GM19372 (cell line): ENCODE results near the gene EML6.

Experiments used
- ATAC-seq: cut with Tn5 transposase; IDR thresholded peaks from one replicate; pipeline ENCODE4 v1.9.1; 2021; ENCODE audit warnings: mild to moderate bottlenecking, low read depth, moderate library complexity; ENCODE audit not compliant: unreplicated experiment

EML6 gene

GRCh38 chr2:54902763-54903162 lies 179.3 kb downstream of the EML6 start:
- ATAC-seq = no peak

DNA sequence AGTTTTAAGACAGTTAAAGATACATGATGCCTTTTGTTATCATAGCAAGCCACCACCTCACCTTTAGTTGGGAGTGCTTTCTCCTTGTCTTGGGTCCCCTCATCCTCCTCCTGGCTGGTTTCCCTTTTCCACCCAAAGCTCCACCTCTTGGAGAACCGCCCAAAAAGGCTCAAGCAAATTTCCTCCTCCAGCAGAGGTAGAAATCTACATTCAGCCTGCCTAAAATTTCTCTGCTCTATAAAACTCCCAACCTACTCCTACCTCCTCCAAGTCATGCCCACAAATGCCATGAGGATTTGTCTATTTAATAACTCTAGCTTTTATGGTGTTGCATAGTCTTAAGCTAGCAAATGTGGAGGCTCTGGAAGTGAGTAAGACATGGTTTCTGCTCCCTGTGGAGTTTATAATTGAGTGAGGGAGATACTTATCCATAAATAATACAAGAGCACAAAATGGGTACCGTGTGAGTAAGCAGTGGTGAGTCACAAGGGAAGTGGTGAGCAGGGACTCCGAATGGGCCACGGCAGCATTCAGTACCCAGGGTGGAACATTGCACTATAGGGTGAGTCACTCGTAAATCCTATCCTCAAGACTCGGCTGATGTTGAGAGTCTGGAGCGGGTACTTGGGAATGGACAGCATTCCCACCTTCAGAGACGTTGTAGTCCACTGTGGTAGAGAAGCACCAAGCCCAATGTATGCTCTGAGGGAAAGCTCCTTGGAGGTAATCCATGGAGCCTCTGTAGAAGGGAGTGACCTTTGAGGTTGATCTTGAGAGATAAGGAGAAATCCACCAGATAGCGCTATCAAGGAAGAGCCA lies 180.5 kb downstream of the EML6 start:
- no peak for ATAC-seq

DNA sequence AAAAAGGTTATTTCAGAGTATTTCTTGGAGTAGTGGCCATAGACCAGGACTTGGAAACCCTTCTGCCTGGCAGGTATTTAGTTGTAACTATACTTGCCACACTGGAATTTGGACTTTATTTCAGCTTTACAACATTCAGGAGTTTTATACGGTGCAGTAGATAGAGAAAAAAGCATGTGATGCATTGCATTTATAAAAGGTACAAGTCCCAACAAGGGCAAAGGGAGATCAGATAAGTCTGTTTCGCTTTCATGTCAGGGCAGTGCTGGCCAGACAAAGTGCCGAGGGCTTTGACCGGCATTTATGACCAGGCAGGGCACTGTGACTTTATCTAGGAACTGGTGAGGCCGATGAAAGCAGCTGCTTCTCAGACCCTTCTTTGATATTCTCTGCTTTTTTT lies 181.4 kb downstream of the EML6 start:
- no peak for ATAC-seq

DNA sequence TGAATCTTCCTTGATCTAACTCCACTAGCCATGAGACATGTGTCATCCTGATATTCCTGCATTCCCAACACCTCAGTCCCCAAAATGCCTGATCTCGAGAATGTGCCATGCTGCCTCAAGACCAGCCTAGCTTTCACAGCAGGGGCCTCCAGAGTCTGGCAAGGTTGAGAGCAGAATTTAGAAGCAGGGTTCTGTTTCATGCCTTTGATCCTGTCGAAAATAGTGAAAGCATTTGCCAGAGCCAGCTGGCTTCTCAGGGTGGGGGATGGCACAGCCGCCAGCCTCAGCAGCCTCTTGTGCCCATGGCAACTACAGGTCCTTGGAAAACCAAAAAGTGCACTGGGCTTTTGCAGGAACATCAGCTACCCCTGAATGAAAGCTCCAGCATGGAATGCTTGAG lies 183.3 kb downstream of the EML6 start:
- ATAC-seq = no peak

DNA sequence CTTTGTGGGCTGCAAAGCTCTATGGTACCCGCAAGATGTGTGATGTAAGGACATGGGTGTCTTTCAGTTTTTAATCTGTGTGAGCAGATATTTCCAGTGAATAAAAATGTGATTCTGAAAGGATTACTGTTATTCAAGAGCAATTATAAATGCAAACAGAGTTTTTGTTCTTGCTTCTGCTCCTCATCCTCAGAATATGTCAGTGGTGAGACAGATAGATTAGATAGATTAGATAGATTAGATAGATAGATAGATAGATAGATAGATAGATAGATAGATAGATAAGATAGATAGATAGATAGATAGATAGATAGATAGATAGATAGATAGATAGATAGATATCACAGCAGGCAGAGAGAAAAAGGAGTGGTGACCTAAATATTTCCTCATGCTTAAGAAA lies 184.2 kb downstream of the EML6 start:
- no peak for ATAC-seq

DNA sequence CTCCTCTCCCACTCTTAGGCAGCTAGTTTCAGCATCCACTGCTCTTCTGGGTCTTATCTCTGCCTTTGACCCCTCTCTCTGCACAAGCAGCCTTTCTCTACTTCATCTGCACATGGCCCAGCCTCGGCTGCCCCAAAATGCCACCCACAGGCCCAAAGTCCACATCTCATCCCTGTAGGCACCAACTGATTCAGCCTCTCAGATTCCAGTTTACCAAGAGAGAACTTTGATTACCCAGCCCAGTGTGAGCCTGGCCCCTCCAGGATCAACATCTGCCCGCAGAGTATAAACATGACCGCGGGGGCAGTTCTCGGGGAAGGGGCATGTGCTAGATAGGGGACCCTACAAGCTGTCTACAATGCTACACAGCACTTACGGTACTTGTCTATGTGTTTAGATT lies 185.1 kb downstream of the EML6 start:
- no peak for ATAC-seq

GRCh38 chr2:54909001-54909400 lies 185.5 kb downstream of the EML6 start:
- no peak for ATAC-seq

GRCh38 chr2:54912305-54912704 lies 188.8 kb downstream of the EML6 start:
- ATAC-seq = no peak

DNA sequence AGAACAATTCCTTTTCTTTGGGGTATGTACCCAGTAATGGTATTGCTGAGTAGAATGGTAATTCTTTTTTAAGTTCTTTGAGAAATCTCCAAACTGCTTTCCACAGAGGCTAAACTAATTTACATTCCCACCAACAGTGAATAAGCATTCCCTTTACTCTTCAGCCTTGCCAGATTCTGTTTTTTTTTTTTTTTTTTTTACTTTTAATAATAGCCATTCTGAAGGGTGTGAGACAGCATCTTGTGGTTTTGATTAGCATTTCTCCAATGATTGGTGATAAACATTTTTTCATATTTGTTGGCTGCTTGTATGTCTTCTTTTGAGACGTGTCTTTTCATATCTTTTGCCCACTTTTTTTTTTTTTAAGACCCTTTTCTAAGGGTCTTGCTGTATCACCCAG lies 189.4 kb downstream of the EML6 start:
- ATAC-seq = no peak

- no peak for ATAC-seq
Observed at GRCh38 chr2:54914637-54915036, 191.2 kb downstream of the EML6 start.

- no peak for ATAC-seq
Observed at GRCh38 chr2:54915101-54915500, 191.6 kb downstream of the EML6 start.

DNA sequence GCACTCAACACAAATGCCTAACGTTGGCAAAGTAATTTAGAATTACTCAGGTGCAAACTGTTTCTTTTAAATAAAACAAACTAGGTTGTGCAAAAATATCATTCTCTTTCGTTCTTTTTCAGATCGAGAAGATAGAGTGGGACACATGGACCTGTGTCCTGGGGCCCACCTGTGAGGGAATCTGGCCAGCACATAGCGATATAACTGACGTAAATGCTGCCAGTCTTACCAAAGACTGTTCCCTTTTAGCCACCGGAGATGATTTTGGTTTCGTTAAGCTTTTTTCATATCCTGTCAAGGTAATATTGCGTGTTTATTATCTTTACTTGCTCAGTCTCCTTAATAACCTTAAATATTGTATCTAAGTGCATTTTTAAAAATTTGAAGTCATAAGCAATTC lies 193.2 kb downstream of the EML6 start:
- ATAC-seq = no peak

DNA sequence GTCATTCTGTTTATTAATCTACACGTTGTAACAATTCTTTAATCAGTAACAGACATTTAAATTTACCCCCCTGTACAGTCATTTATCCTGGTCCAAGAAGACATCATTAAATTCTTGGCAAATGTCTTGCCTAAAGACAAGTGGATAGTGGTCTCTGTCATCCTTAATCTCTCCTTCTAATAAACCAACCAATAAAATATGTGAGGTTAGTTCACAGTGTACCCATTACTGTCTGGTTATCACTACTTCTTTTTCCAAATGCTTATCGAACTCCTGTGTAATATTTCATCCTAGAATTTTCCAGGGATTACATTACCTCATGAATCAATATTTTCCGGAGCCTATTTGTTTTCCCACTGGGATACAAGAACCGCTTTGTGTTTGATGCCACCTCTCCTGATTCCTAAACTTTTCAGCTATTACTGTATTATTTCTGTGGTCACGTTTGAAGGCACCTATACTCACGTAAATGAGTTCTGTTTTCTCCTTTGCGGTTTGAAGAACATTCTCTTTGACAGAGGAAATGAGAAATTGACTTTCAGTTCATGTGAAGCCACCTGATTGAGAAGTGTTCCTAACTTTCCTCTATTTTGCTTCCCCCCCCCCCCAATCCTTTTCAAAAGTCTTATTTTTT lies 195.3 kb downstream of the EML6 start:
- ATAC-seq = no peak

GRCh38 chr2:54920660-54921059 lies 197.2 kb downstream of the EML6 start:
- no peak for ATAC-seq

DNA sequence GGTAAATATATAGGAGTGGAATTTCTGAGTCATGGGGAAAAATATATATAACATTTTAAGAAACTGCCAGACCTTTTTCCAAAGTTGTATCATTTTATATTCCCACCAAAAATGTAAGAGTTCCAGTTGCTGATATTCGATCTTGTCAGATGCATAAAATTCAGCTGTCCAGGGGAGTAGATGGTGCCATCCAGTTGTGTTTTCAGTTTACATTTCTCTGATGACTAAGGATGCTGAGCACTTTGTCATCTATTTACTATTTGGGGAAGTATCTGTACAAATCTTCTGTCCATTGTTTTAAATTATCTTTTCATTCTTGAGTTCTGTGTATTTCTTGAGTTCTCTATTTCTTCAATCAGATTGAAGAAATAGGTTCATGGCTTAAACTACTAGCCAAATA lies 200.7 kb downstream of the EML6 start:
- ATAC-seq = no peak

DNA sequence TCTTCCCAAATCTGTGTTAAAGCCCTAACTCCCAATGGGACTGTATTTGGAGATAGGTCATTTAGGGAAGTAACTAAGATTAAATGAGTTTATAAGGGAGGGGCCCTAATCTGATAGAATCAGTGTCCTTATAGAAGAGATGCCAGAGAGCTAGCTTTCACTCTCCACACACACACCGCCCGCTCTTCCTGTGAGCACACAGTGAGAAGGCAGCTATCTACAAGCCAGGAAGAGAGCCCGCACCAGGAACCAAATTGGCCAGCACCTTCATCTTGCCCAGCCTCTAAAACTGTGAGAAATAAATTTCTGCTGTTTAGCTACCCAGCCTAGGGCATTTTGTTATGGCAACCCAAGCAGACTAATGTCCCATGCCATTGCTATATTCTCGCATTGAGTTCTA lies 201.6 kb downstream of the EML6 start:
- no peak for ATAC-seq

- no peak for ATAC-seq
Observed at GRCh38 chr2:54927085-54927750, 203.8 kb downstream of the EML6 start.

- no peak for ATAC-seq
Observed at GRCh38 chr2:54927751-54928615, 204.5 kb downstream of the EML6 start.

- ATAC-seq = no peak
Observed at GRCh38 chr2:54928719-54929118, 205.3 kb downstream of the EML6 start.

DNA sequence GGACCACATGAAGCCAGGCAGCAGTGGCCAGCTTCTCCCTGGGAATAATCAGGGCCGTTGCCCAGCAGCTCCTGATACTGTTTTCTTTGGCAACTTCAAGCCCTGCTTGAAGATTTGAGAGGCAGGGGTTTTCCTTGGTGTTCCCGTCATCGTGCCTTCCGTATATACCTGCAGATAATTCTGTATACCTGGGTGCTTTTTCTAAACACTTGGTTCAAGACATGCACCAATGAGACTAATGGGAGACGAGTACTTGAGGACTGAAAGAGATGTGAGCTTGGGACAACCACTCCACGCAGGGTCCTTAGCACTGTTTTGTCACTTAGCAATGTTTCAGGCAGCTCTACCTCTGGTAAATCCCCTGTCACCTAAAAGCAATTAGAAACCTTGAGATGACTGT lies 208.0 kb downstream of the EML6 start:
- ATAC-seq = no peak

DNA sequence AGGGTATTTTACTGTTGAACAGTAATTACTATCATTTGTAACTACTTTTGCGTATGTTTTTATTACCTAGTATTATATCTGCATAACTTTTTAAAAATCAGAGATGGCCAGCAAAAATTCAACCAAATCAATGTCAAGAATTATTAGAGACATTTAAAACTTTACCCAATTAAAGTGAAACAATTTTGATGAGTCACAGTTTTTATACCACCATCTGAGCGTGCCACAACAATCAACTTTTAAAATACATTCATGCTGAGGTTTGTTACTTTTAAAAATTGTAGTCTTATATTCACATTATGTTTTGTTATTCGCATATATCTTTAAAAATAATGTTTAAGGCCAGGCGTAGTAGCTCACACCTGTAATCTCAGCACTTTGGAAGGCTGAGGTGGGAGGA lies 211.9 kb downstream of the EML6 start:
- ATAC-seq = no peak
